WTC11 (cell line): ENCODE measurements around the gene SLC7A8. TPM values are rescaled to one million over a fixed set of nuclear protein-coding genes. Genes with fewer than 3 reads are reported as not detected.
A peak's percentile ranks its signal among the peaks of the same experiment; 100 is the strongest.

Experiments
- ATAC-seq: fragments of 200-7000 bp; cut with Tn5 transposase; 2 replicates; pipeline ENCODE4 v1.10.0; 2021; ENCODE audit warnings: mild to moderate bottlenecking, moderate library complexity
- CTCF ChIA-PET: fragments of 300-600 bp; sonication (Branson Sonifier 250); formaldehyde crosslinking; loops from one replicate; lab custom pipeline; 2021; ENCODE audit warnings: antibody characterized with exemption; lab: Charles Lee
- POLR2A ChIA-PET: fragments of 350-600 bp; sonication (Branson Sonifier 250); formaldehyde crosslinking; loops from one replicate; lab custom pipeline; 2021; ENCODE audit warnings: antibody characterized with exemption; lab: Charles Lee
- DNase-seq: peaks from one replicate; pipeline ENCODE4 v3.0.0; 2021; ENCODE audit warnings: low spot score
- H3K27ac Mint-ChIP-seq: 2 replicates; pipeline ENCODE4 v1.8.0; 2021; ENCODE audit warnings: mixed read lengths
- H3K27me3 Mint-ChIP-seq: 2 replicates; pipeline ENCODE4 v1.8.0; 2021; ENCODE audit warnings: low read depth, mild to moderate bottlenecking, moderate library complexity, mixed read lengths
- H3K36me3 Mint-ChIP-seq: 2 replicates; pipeline ENCODE4 v1.8.0; 2021; ENCODE audit warnings: mixed read lengths
- H3K4me1 Mint-ChIP-seq: 2 replicates; pipeline ENCODE4 v1.8.0; 2022; ENCODE audit warnings: mixed read lengths
- H3K4me3 Mint-ChIP-seq: 2 replicates; pipeline ENCODE4 v1.8.0; 2021; ENCODE audit warnings: mild to moderate bottlenecking, moderate library complexity, mixed read lengths
- H3K9me3 Mint-ChIP-seq: 2 replicates; pipeline ENCODE4 v1.8.0; 2021; ENCODE audit warnings: mixed read lengths
- ATF1 ChIP-seq: sonication (generic); formaldehyde crosslinking; IDR thresholded peaks from 2 replicates; pipeline ENCODE4 v1.8.1; 2023; ENCODE audit warnings: mild to moderate bottlenecking, moderate library complexity, missing genetic modification reagents
- CBFB ChIP-seq: sonication (generic); formaldehyde crosslinking; IDR thresholded peaks from 2 replicates; pipeline ENCODE4 v1.8.1; 2022; ENCODE audit warnings: mild to moderate bottlenecking, low read depth, missing genetic modification reagents
- CTCF ChIP-seq: fragments of 200-600 bp; IDR thresholded peaks from 2 replicates; pipeline ENCODE4 v1.8.0; 2022; ENCODE audit warnings: antibody characterized with exemption
- ELF4 ChIP-seq: sonication (generic); formaldehyde crosslinking; IDR thresholded peaks from 2 replicates; pipeline ENCODE4 v1.8.1; 2022; ENCODE audit warnings: low read depth, mild to moderate bottlenecking, moderate library complexity, missing genetic modification reagents
- EMX1 ChIP-seq: fragments of 250-450 bp; sonication (Bioruptor Pico); IDR thresholded peaks from 2 replicates; pipeline ENCODE4 v1.8.0; 2021; ENCODE audit warnings: mild to moderate bottlenecking
- ESRRA ChIP-seq: sonication (generic); formaldehyde crosslinking; IDR thresholded peaks from 2 replicates; pipeline ENCODE4 v1.8.1; 2022; ENCODE audit warnings: mild to moderate bottlenecking, missing genetic modification reagents, borderline replicate concordance
- FOXJ3 ChIP-seq: sonication (generic); formaldehyde crosslinking; IDR thresholded peaks from 2 replicates; pipeline ENCODE4 v1.9.0; 2021; ENCODE audit warnings: missing genetic modification reagents, mild to moderate bottlenecking, borderline replicate concordance
- FOXK1 ChIP-seq: sonication (generic); formaldehyde crosslinking; IDR thresholded peaks from 2 replicates; pipeline ENCODE4 v1.8.0; 2022; ENCODE audit warnings: mild to moderate bottlenecking, moderate library complexity, missing genetic modification reagents
- GRHL2 ChIP-seq: fragments of 250-450 bp; sonication (Bioruptor Pico); IDR thresholded peaks from 2 replicates; pipeline ENCODE4 v1.8.0; 2022; ENCODE audit warnings: mild to moderate bottlenecking, moderate library complexity; ENCODE audit not compliant: insufficient replicate concordance, severe bottlenecking
- GTF2I ChIP-seq: fragments of 250-450 bp; sonication (Bioruptor Pico); conservative IDR thresholded peaks from 2 replicates; pipeline ENCODE4 v1.4.0; 2021; ENCODE audit warnings: mild to moderate bottlenecking
- HMGA2 ChIP-seq: fragments of 250-450 bp; sonication (Bioruptor Pico); IDR thresholded peaks from 2 replicates; pipeline ENCODE4 v1.4.0; 2021; ENCODE audit warnings: mild to moderate bottlenecking, moderate library complexity
- HMGXB4 ChIP-seq: sonication (generic); formaldehyde crosslinking; IDR thresholded peaks from 2 replicates; pipeline ENCODE4 v1.8.1; 2023; ENCODE audit warnings: mild to moderate bottlenecking, moderate library complexity, missing genetic modification reagents
- KAT7 ChIP-seq: sonication (generic); formaldehyde crosslinking; IDR thresholded peaks from 2 replicates; pipeline ENCODE4 v1.8.1; 2023; ENCODE audit warnings: missing genetic modification reagents, mild to moderate bottlenecking, borderline replicate concordance
- MLX ChIP-seq: sonication (generic); formaldehyde crosslinking; IDR thresholded peaks from 2 replicates; pipeline ENCODE4 v1.8.1; 2023; ENCODE audit warnings: mild to moderate bottlenecking, missing genetic modification reagents, moderate library complexity
- PRDM15 ChIP-seq: sonication (generic); formaldehyde crosslinking; IDR thresholded peaks from 2 replicates; pipeline ENCODE4 v1.8.0; 2022; ENCODE audit warnings: missing genetic modification reagents
- PREB ChIP-seq: sonication (generic); formaldehyde crosslinking; IDR thresholded peaks from 2 replicates; pipeline ENCODE4 v1.8.1; 2022; ENCODE audit warnings: mild to moderate bottlenecking, missing genetic modification reagents, moderate library complexity, borderline replicate concordance
- PRRX2 ChIP-seq: fragments of 250-450 bp; sonication (Bioruptor Pico); IDR thresholded peaks from 2 replicates; pipeline ENCODE4 v1.8.0; 2021; ENCODE audit warnings: mild to moderate bottlenecking
- RORB ChIP-seq: fragments of 250-450 bp; sonication (Bioruptor Pico); IDR thresholded peaks from 2 replicates; pipeline ENCODE4 v1.9.0; 2021; ENCODE audit warnings: mild to moderate bottlenecking
- SMAD4 ChIP-seq: sonication (generic); formaldehyde crosslinking; IDR thresholded peaks from 2 replicates; pipeline ENCODE4 v1.8.0; 2022; ENCODE audit warnings: mild to moderate bottlenecking, missing genetic modification reagents
- TCF7 ChIP-seq: sonication (generic); formaldehyde crosslinking; IDR thresholded peaks from 2 replicates; pipeline ENCODE4 v1.8.0; 2022; ENCODE audit warnings: mild to moderate bottlenecking, low read depth, missing genetic modification reagents, moderate library complexity
- ZMAT4 ChIP-seq: fragments of 250-450 bp; sonication (Bioruptor Pico); IDR thresholded peaks from 2 replicates; pipeline ENCODE4 v1.9.0; 2021; ENCODE audit warnings: mild to moderate bottlenecking
- ZNF121 ChIP-seq: sonication (generic); formaldehyde crosslinking; IDR thresholded peaks from 2 replicates; pipeline ENCODE4 v1.8.0; 2023; ENCODE audit warnings: missing genetic modification reagents
- ZNF512 ChIP-seq: sonication (generic); formaldehyde crosslinking; IDR thresholded peaks from 2 replicates; pipeline ENCODE4 v1.8.1; 2022; ENCODE audit warnings: missing genetic modification reagents, borderline replicate concordance
- ZNF671 ChIP-seq: fragments of 250-450 bp; sonication (Bioruptor Pico); IDR thresholded peaks from 2 replicates; pipeline ENCODE4 v1.8.0; 2021; ENCODE audit warnings: mild to moderate bottlenecking
- total RNA-seq: library from RNA; stranded (reverse); gene quantifications from 3 replicates; pipeline ENCODE4 v1.2.3, GENCODE V29; 2021

SLC7A8 gene
- total RNA-seq, 1 experiment from 2014 or later = 207 TPM

- TF ChIP-seq ELF4 (CRISPR knock-in tag) (no peak), PRRX2 (no peak), HMGXB4 (CRISPR knock-in tag) (no peak), CBFB (CRISPR knock-in tag) (no peak), ESRRA (CRISPR knock-in tag) (no peak)
- H3K9me3 Mint-ChIP-seq = no peaks in the 10 kb centered on the region
- peaks cover 49% of the 10 kb centered on the region for H3K4me1 Mint-ChIP-seq
- H3K27ac Mint-ChIP-seq = no peak overlapping the region
- no peak overlapping the region for H3K4me3 Mint-ChIP-seq
- DNase-seq = no peak
- H3K36me3 Mint-ChIP-seq = peaks cover 18% of the 10 kb centered on the region
- ATAC-seq = no peak
- no peaks in the 10 kb centered on the region for H3K27me3 Mint-ChIP-seq
- POLR2A ChIA-PET = interaction anchor here (1.0 to 2.1 kb wide), 3 partner anchors 57 to 86 kb away, joined by 3 to 8 read pairs (median 4); partner anchors contain the start of genes ACIN1 and C14orf119
- CTCF ChIA-PET = interaction anchor here (0.5 to 22.4 kb wide), 15 partner anchors 8 to 299 kb away, joined by 3 to 372 read pairs (median 3); partner anchors contain the start of genes ACIN1, C14orf119, CEBPE and PABPN1
These were observed 2.0 kb downstream of the SLC7A8 start for GRCh38 chr14:23181453-23181852.

GRCh38 chr14:23177181-23177580 lies 6.3 kb downstream of the SLC7A8 start:
- H3K4me3 Mint-ChIP-seq = no peak overlapping the region
- ATAC-seq (no peak), DNase-seq (no peak)
- no peaks in the 10 kb centered on the region for H3K9me3 Mint-ChIP-seq
- peaks cover 81% of the 10 kb centered on the region for H3K4me1 Mint-ChIP-seq
- CTCF ChIA-PET = interaction anchor here (0.8 to 22.4 kb wide), 4 partner anchors 10 to 109 kb away, joined by 4 to 372 read pairs (median 8); partner anchors contain the start of gene CEBPE
- H3K27ac Mint-ChIP-seq = peak overlapping the region; percentile 24; the same call in 1 of the 2 replicates
- no peak for TF ChIP-seq ZNF671 (CRISPR knock-in tag)
- TF ChIP-seq GRHL2 (CRISPR knock-in tag) = no peak
- TF ChIP-seq FOXJ3 (CRISPR knock-in tag) = no peak
- no peak for TF ChIP-seq KAT7 (CRISPR knock-in tag)
- TF ChIP-seq HMGA2 (CRISPR knock-in tag) = no peak
- no peak for TF ChIP-seq GTF2I (CRISPR knock-in tag)
- TF ChIP-seq ZNF121 (CRISPR knock-in tag) = no peak
- no peak for TF ChIP-seq ATF1
- no peak for TF ChIP-seq CTCF
- TF ChIP-seq MLX (CRISPR knock-in tag) = no peak
- TF ChIP-seq PREB (CRISPR knock-in tag) = no peak
- no peak for TF ChIP-seq ZNF512 (CRISPR knock-in tag)
- no peak for TF ChIP-seq RORB
- TF ChIP-seq SMAD4 (CRISPR knock-in tag) = no peak
- no peak for TF ChIP-seq EMX1
- no peak for TF ChIP-seq TCF7
- TF ChIP-seq FOXK1 (CRISPR knock-in tag) = no peak
- no peak for TF ChIP-seq ZMAT4 (CRISPR knock-in tag)
- TF ChIP-seq PRDM15 (CRISPR knock-in tag) = no peak
- TF ChIP-seq, all 79 proteins: peak for 0
- H3K27me3 Mint-ChIP-seq = no peaks in the 10 kb centered on the region
- peaks cover 25% of the 10 kb centered on the region for H3K36me3 Mint-ChIP-seq
- POLR2A ChIA-PET = interaction anchor here (0.6 kb wide), 1 partner anchor 55 kb away, joined by 3 read pairs; no protein-coding TSS in a partner anchor
